Stomach smooth muscle (tissue), 2 donors: Measurements from ENCODE around the gene CHIC2.

Source experiments
- H3K27ac ChIP-seq: one replicate; pipeline ENCODE4 v1.7.0; 2013; ENCODE audit warnings: mild to moderate bottlenecking, low read length, inconsistent platforms
- H3K27me3 ChIP-seq, 2 donors: one replicate each; pipeline ENCODE4 v1.7.0; 2013; ENCODE audit warnings: low read length in 2 of 2; ENCODE audit not compliant: insufficient read depth in 2 of 2, control insufficient read depth in 1 of 2
- H3K36me3 ChIP-seq, 2 donors: one replicate each; pipeline ENCODE4 v1.7.0; 2013; ENCODE audit warnings: low read length in 2 of 2; ENCODE audit not compliant: control insufficient read depth in 2 of 2, insufficient read depth in 2 of 2
- H3K4me1 ChIP-seq: one replicate; pipeline ENCODE4 v1.7.0; 2013; ENCODE audit warnings: low read length; ENCODE audit not compliant: control insufficient read depth, insufficient read depth
- H3K4me3 ChIP-seq, 2 donors: one replicate each; pipeline ENCODE4 v1.7.0; 2013; ENCODE audit warnings: low read length in 2 of 2
- H3K9ac ChIP-seq, 2 donors: one replicate each; pipeline ENCODE4 v1.7.0; 2013; ENCODE audit warnings: low read length in 2 of 2, mild to moderate bottlenecking in 1 of 2
- H3K9me3 ChIP-seq, 2 donors: one replicate each; pipeline ENCODE4 v1.7.0; 2013; ENCODE audit warnings: low read length in 2 of 2; ENCODE audit not compliant: control insufficient read depth in 2 of 2
- donor health status: healthy.
- donor health status: Pancreatic carcinoma.

The CHIC2 gene

DNA sequence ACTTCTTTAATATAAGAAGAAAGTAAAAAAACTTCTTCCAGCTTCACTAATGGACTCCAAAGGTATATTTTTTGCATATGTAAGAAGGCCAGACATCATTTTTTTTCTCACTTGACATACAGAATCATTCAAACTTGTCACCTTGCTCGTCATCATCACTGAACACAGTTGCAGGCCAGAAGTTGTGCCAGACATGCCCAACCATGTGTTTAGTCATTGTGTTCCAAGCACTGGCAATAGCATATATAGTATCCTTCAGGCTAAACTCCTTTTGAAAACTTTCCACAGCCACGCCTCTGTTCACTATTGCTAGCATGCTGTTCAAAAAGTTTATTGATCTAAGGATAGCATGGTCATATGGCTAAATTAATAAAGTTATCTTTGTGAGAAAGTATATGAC, 83.3 kb downstream of the CHIC2 start:
- Histone ChIP-seq H3K27me3 (no peaks in the 10 kb centered on the region), H3K9ac (no peak overlapping the region), H3K9me3 (no peaks in the 10 kb centered on the region), H3K36me3 (no peaks in the 10 kb centered on the region), H3K4me3 (no peak overlapping the region), H3K27ac (no peak overlapping the region), H3K4me1 (no peaks in the 10 kb centered on the region)

DNA sequence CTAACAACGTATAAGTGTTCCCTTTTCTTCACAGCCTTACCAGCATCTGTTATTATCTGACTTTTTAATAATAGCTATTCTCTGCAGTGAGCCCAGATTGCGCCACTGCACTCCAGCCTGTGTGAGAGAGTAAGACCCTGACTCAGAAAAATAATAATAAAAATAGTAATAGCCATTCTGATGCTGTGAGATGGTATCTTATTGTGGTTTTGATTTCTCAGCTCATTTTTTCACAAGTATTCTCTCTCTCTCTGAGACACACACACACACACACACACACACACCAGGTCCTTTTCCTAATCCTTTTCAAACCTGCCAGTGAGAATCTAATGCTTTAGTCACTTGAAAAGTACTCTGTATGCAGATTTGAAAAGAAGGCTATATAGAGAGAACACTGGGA, 89.8 kb downstream of the CHIC2 start:
- Histone ChIP-seq H3K4me3 (no peak overlapping the region), H3K9me3 (no peaks in the 10 kb centered on the region), H3K4me1 (no peaks in the 10 kb centered on the region), H3K27me3 (no peaks in the 10 kb centered on the region), H3K36me3 (no peaks in the 10 kb centered on the region), H3K27ac (no peak overlapping the region), H3K9ac (no peak overlapping the region)

DNA sequence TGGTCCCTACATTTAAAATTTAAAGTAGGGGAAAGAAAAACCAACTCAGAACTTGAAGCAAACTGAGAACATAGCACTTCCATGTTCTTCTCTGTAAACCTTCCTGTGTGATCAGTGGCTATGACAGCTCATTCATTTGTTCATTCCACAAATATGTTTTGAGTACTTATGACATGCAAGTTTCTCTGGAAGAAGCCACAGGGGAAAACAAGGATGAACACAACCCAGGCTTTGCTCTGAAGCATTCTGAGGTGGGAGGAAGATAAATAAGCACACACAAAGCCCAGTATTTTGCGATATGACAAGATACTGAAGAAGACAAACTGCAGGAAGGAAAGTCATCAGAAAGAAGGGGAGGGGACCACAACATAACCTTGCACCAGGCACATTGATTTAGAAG, 96.4 kb downstream of the CHIC2 start:
- H3K9me3 ChIP-seq, result no peaks in the 10 kb centered on the region
- H3K4me3 ChIP-seq, result no peak overlapping the region
- H3K9ac ChIP-seq, result no peak overlapping the region
- H3K4me1 ChIP-seq, result no peaks in the 10 kb centered on the region
- no peaks in the 10 kb centered on the region for H3K27me3 ChIP-seq
- H3K36me3 ChIP-seq, result no peaks in the 10 kb centered on the region
- no peak overlapping the region for H3K27ac ChIP-seq

DNA sequence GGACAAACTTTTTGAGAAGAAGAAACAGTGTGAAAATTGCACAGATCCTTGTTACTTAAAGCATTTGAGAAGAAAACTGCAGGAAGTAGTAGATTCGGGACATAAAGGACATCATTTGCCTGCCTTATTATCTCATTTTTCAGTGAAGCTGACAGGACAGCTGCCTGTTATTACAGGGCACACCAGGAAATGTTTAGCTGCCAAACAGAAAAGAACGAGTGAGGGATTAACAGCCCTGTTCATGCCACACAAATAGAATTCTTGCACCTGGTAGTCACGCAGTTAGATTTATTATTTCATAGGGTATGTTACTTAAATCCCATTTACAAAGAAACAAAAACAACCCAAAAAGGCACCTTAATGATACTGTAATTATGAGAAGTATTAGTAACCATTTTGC, 100.6 kb downstream of the CHIC2 start:
- H3K27ac ChIP-seq, result no peak overlapping the region
- H3K9me3 ChIP-seq, result no peaks in the 10 kb centered on the region
- H3K4me1 ChIP-seq, result no peaks in the 10 kb centered on the region
- no peak overlapping the region for H3K4me3 ChIP-seq
- H3K9ac ChIP-seq, result no peak overlapping the region
- H3K27me3 ChIP-seq, result no peaks in the 10 kb centered on the region
- no peaks in the 10 kb centered on the region for H3K36me3 ChIP-seq

GRCh38 chr4:53963336-53963735, 101.1 kb downstream of the CHIC2 start:
- Histone ChIP-seq H3K27me3 (no peaks in the 10 kb centered on the region), H3K4me3 (no peak overlapping the region), H3K9me3 (no peaks in the 10 kb centered on the region), H3K27ac (no peak overlapping the region), H3K9ac (no peak overlapping the region), H3K4me1 (no peaks in the 10 kb centered on the region), H3K36me3 (no peaks in the 10 kb centered on the region)

DNA sequence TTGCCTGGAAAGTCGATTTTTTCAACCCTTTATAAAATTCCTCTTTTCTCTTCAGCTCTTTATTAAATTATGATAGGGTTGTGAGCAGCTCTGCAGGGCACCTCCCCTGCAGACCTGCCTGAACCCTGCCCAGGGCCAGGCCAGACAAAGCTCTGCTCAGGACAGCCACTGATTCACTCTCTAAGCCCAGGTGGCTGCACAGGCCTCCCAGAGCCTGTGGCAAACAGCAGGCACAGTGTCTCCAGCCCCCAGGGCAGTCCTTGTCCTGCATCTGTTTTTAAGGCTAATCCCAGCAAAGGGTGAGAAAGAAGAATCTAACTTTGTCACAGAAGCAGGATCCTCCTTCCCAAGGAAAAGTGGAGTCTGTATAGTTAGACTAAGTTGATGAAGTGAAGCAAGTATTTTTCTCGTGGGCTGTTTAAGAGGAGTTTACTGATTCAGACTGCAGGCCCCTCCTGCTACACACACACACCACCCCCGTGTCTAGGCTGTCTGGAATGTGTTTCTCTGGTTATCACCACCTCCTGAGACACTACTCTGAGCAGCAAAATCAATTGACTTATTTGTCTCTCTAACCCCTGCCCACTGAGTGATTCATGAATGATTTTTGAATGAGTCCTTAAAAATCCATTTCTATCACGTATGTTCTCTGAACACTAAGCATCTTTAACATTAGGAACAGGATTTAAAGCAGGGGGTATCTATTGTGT, 101.7 kb downstream of the CHIC2 start:
- no peak overlapping the region for H3K9ac ChIP-seq
- no peaks in the 10 kb centered on the region for H3K9me3 ChIP-seq
- H3K27me3 ChIP-seq, result no peaks in the 10 kb centered on the region
- no peaks in the 10 kb centered on the region for H3K36me3 ChIP-seq
- H3K4me1 ChIP-seq, result no peaks in the 10 kb centered on the region
- no peak overlapping the region for H3K4me3 ChIP-seq
- no peak overlapping the region for H3K27ac ChIP-seq

- H3K36me3 ChIP-seq, result no peaks in the 10 kb centered on the region
- H3K9me3 ChIP-seq, result no peaks in the 10 kb centered on the region
Observed at GRCh38 chr4:53961351-53961750, 103.1 kb downstream of the CHIC2 start.

DNA sequence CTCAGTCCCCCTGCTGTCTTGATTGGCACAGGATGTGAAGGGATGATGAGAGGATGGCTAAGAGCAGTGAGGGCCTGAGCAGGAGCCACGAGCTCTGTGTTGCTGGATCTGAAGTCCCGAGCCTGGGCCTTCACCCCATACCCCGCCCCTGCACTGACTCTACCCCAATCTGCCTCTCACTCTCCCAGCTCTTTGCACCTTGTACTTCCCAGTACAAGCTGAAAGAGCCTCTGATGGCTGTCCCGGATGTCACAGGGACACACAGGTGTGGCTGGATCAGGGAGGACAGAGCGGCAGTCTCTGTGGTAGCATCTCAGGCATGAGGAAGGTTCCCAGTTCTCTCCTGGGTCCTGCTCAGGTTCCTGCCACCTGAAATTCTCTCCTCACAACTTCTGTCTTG, 103.6 kb downstream of the CHIC2 start:
- H3K4me3 ChIP-seq, result no peak overlapping the region

More at GRCh38 chr4:53961351-53961750, 103.1 kb downstream of the CHIC2 start:
- Histone ChIP-seq H3K27me3 (no peaks in the 10 kb centered on the region), H3K4me3 (no peak overlapping the region), H3K9ac (no peak overlapping the region), H3K27ac (no peak overlapping the region), H3K4me1 (no peaks in the 10 kb centered on the region)

More for the DNA sequence above, 103.6 kb downstream of the CHIC2 start:
- Histone ChIP-seq H3K4me1 (no peaks in the 10 kb centered on the region), H3K9ac (no peak overlapping the region), H3K36me3 (no peaks in the 10 kb centered on the region), H3K27me3 (no peaks in the 10 kb centered on the region), H3K27ac (no peak overlapping the region), H3K9me3 (no peaks in the 10 kb centered on the region)
